HG03103 (cell line): ENCODE measurements around the gene TET2.

Source experiments
- ATAC-seq: cut with Tn5 transposase; IDR thresholded peaks from one replicate; pipeline ENCODE4 v1.9.1; 2021; ENCODE audit warnings: low read depth; ENCODE audit not compliant: unreplicated experiment

Gene TET2

GRCh38 chr4:105179539-105180401 is 33.1 kb downstream of the TET2 start:
- ATAC-seq, result no peak

- ATAC-seq, result no peak
These were observed 34.6 kb downstream of the TET2 start for GRCh38 chr4:105181259-105181658.

- no peak for ATAC-seq
These were observed 35.5 kb downstream of the TET2 start for GRCh38 chr4:105182211-105182610.

GRCh38 chr4:105184316-105184980 is 37.8 kb downstream of the TET2 start:
- no peak for ATAC-seq

GRCh38 chr4:105186701-105187161 is 40.1 kb downstream of the TET2 start:
- no peak for ATAC-seq

GRCh38 chr4:105189855-105190650 is 43.4 kb downstream of the TET2 start:
- no peak for ATAC-seq

GRCh38 chr4:105191621-105192210 is 45.0 kb downstream of the TET2 start:
- ATAC-seq, result peak; percentile 59

- ATAC-seq, result no peak
These were observed 45.8 kb downstream of the TET2 start for GRCh38 chr4:105192474-105192873.

GRCh38 chr4:105192910-105193309 is 46.2 kb downstream of the TET2 start:
- no peak for ATAC-seq

GRCh38 chr4:105193536-105193935 is 46.9 kb downstream of the TET2 start:
- ATAC-seq, result no peak

- ATAC-seq, result peak; percentile 76
These were observed 47.9 kb downstream of the TET2 start for GRCh38 chr4:105194328-105195231.

- peak; percentile 36 for ATAC-seq
These were observed 50.0 kb downstream of the TET2 start for GRCh38 chr4:105196523-105197145.

- ATAC-seq, result no peak
These were observed 51.1 kb downstream of the TET2 start for GRCh38 chr4:105197777-105198176.

GRCh38 chr4:105198541-105198940 is 51.9 kb downstream of the TET2 start:
- ATAC-seq, result no peak

- no peak for ATAC-seq
These were observed 59.5 kb downstream of the TET2 start for GRCh38 chr4:105206214-105206613.

- ATAC-seq, result no peak
These were observed 60.7 kb downstream of the TET2 start for GRCh38 chr4:105207386-105207785.

GRCh38 chr4:105208561-105208960 is 61.9 kb downstream of the TET2 start:
- ATAC-seq, result no peak

GRCh38 chr4:105210916-105211315 is 64.2 kb downstream of the TET2 start:
- ATAC-seq, result no peak

GRCh38 chr4:105215609-105216313 is 69.1 kb downstream of the TET2 start:
- ATAC-seq, result peak; percentile 70
